ENCODE results near the gene MOB3B.

Gene MOB3B

DNA sequence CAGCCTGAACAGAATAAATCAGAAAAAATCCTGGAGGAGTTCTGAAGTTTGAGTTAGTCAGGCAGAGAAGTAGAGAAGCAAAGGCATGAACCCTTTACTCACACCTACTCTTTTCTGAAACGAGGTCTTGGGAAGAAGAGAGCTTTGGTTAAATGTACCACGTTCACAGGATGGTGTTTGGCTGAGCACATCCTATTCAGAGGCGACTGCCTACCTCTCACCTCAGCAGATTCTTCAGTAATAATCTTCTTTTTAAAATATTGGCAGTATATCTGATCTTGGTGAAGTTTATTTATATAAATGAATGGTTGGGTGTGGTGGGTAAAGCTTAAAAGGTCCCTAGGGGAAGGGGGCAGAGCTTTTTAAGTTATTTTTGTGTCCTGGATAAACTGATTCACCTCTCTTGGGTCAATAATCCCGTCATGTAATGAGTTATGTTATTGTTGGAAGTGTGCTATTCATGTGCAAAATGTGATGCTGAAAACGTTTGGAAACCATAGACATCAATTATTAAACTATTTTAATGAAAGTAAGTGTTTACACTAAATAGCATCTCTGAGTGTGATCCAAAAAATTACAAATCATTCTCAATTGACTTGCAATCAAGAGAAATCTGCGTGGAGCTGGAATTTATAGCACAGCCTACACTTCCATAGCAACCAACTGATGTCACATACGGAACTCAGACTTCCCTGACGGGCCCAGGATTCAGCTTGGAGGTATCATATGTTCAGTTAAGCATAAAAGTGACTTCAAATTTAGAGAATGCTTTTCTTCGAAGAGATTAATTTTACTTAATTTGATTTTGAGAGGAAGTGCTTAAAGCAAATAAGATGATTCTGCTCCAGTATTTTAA, 138.3 kb downstream of the MOB3B start:
- TF ChIP-seq POLR2A (IDR thresholded peaks at IDR 0.05; ENCODE audit: low read depth, low read length), result no peak
- DNase-seq (ENCODE audit: insufficient read length, low spot score) (no peak), FAIRE-seq (no peak)

DNA sequence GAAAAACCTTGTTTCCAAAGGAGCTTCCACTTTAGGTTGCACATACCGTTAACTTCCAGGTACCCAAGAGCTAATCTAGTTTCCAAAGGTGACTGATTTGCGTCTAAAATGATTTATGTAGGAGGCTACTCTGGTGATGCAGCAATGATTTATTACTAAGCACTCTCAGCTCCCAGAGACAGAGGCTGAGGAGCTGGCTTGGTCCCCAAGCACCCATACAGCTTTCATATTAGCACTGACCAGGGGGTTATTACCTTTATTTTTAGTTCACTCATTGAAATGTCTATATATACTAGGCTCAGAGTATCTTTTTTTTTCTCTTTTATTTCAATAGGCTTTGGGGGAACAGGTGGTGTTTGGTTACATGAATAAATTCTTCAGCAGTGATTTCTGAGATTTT, 141.5 kb downstream of the MOB3B start:
- no peak for DNase-seq (ENCODE audit: insufficient read length, low spot score)
- no peak for TF ChIP-seq POLR2A (IDR thresholded peaks at IDR 0.05; ENCODE audit: low read depth, low read length)
- FAIRE-seq, result no peak

DNA sequence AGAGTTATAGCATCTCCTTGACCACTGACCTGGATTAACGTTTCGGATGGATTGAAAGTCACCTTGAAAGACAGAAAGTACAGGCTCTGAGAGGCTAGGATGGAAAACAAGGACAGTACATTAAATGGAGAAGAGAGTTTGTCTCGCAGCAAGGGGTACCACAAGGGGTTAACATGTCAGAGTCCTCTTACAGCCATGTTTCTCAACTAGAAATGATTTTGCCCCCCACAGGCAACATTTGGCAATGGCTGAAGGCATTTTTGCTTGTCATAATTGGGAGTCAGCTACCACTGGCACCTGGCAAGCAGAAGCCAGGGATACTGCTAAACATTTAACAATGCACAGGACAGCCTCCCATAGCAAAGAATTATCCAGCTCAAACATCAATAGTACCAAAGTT, 141.9 kb downstream of the MOB3B start:
- TF ChIP-seq POLR2A (IDR thresholded peaks at IDR 0.05; ENCODE audit: low read depth, low read length), result no peak
- FAIRE-seq (no peak), DNase-seq (ENCODE audit: insufficient read length, low spot score) (no peak)

DNA sequence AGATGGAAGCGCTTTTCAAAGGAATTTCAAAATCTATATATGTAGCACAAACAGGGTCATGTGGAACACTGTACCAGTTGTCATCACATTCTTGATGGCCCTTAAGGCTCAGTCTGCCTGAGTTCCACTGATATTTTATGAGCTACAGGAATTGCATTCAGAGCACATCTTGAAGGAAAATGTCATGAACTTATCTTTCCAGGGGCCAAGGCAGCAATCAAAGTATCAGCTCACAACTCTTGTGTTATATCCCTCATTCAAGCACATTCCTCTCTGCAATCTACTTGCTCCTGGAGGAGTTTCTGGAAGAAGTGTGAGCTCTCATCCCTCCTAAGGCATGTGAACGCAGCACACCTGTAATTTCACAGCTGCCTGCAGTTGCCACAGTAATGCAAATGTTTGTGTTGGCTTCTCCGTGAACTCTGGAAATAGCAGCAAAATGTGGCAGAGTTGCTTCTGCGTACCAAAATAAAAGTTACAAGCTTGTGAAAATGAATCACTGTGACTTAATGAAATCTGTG, 143.0 kb downstream of the MOB3B start:
- no peak for TF ChIP-seq POLR2A (IDR thresholded peaks at IDR 0.05; ENCODE audit: low read depth, low read length)
- DNase-seq (ENCODE audit: insufficient read length, low spot score) (no peak), FAIRE-seq (no peak)

DNA sequence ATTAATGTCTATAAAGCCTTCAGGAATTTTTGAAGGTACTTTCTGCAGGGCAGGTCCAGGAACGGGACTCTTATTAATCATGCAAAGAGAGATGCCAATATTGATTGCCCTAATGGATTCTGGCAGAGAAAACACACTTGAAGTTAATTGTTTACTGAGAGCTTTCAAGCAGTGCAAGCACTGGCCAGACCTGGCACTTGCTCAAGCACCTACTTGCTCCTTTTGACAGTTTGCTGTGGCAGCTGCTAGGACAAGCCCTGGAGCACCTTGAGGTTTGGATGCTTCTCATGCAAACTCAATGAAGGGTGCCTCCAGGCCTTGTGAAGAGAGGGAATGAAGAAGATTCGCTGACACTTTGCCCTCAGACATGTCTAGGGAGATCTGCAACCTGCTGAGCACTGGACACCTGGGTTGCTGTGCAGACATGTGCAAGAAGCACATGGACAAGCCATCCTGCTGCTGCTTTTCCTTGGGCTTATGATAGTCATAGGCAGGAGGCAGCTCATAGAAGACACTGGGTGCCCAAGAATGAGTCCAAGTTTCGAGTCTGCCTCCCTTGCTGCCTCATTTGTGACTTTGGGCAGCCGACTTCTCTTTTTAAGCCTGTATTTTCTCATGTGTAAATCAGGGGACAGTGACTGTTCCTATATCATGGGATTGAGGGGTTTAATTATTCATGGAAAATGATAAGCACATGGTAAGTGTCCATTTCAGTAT, 143.8 kb downstream of the MOB3B start:
- FAIRE-seq, result no peak
- no peak for DNase-seq (ENCODE audit: insufficient read length, low spot score)
- TF ChIP-seq POLR2A (IDR thresholded peaks at IDR 0.05; ENCODE audit: low read depth, low read length), result no peak

DNA sequence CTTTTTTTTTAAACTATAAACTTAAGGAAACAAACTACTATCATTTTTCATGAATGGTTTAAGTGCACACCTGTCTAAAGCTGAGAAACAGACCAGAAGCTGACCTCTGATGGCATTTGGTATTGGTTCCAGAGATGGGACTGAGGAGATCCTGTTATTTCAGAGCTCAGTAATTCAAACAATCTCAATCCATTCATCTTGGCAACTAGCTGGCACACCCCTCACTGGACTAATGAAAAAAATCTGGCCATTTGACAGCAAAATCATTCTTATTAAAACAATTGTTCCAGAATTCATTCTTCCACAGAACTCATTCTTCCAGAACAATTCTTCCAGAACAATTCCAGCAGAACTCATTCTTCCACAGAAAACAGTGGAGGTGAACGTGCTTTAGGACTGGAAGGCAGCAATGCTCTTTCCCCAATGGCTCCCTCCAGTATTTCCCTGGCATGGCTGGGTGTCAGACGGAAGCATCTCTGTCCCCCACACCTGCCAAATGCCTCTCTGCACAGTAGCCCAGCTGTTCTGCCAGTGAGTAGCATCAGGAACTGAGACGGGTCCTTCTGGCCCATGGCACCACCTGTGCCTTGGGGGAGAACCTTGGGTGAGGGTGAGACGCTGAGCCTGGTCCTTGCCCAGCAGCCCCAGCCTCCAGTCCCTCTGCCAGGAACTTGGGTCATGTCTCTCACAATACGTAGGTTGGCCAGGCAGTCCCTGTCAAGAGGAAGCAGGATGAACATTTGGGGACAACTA, 145.2 kb downstream of the MOB3B start:
- TF ChIP-seq POLR2A (IDR thresholded peaks at IDR 0.05; ENCODE audit: low read depth, low read length), result no peak
- DNase-seq (ENCODE audit: insufficient read length, low spot score) (no peak), FAIRE-seq (no peak)

DNA sequence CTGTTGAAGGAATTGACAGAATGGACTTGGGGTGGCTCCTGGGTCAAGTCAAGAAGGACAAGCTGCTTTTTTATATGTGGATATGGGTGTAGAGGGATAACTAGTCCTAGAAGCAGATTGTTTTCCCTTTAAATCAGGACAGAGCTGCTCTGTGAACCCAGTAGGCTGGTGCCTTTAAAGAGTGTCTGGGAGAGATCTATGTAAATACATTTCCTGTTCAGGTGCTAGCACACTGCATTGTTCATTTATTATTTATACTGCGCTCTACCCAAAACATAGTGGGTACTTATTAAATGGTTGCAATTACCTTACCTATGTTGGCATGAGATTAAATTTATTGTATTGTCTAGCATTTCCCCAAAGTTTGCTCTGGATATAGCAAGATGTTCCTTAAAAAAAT, 146.1 kb downstream of the MOB3B start:
- DNase-seq (ENCODE audit: insufficient read length, low spot score) (no peak), FAIRE-seq (no peak)
- no peak for TF ChIP-seq POLR2A (IDR thresholded peaks at IDR 0.05; ENCODE audit: low read depth, low read length)

DNA sequence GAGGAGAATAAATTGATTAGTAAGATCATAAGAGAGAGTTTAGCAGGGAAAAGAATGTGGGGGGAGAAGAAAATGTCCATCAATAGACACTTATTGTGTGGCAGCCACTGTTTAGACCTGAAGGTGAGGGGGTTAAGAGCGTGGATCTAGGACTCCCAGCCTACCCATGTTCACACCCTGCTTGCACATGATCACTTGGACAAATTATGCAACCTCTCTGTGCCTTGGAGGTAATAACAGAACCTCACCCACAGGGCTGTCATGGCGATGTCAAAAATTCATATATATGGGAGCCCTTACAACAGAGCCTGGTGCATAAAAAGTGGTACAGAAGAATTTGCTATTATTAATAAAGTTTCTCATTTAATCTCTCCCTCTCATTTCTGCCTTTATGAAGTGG, 146.6 kb downstream of the MOB3B start:
- FAIRE-seq, result no peak

DNA sequence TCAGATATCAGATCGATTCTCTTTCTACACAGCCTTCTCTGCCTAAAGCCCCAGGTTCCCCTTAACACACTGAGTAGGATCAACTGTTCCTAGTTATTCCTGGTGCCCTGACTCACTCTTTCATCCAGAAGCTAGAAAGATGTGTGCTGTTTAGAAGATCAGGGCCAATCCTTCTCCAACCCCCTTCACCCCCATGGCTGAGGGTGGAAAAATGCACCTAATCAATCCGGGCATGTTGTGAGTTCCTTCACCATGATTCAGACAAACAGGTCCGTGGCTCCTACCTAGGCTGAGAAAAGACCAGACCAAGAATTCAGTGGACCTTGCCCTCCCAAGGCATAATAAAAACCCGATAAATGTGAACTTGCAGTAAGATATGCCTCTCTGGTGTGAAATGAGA, 147.3 kb downstream of the MOB3B start:
- no peak for TF ChIP-seq POLR2A (IDR thresholded peaks at IDR 0.05; ENCODE audit: low read depth, low read length)
- FAIRE-seq, result no peak
- no peak for DNase-seq (ENCODE audit: insufficient read length, low spot score)

More for the DNA sequence above, 146.6 kb downstream of the MOB3B start:
- TF ChIP-seq POLR2A (IDR thresholded peaks at IDR 0.05; ENCODE audit: low read depth, low read length), result no peak
- no peak for DNase-seq (ENCODE audit: insufficient read length, low spot score)

DNA sequence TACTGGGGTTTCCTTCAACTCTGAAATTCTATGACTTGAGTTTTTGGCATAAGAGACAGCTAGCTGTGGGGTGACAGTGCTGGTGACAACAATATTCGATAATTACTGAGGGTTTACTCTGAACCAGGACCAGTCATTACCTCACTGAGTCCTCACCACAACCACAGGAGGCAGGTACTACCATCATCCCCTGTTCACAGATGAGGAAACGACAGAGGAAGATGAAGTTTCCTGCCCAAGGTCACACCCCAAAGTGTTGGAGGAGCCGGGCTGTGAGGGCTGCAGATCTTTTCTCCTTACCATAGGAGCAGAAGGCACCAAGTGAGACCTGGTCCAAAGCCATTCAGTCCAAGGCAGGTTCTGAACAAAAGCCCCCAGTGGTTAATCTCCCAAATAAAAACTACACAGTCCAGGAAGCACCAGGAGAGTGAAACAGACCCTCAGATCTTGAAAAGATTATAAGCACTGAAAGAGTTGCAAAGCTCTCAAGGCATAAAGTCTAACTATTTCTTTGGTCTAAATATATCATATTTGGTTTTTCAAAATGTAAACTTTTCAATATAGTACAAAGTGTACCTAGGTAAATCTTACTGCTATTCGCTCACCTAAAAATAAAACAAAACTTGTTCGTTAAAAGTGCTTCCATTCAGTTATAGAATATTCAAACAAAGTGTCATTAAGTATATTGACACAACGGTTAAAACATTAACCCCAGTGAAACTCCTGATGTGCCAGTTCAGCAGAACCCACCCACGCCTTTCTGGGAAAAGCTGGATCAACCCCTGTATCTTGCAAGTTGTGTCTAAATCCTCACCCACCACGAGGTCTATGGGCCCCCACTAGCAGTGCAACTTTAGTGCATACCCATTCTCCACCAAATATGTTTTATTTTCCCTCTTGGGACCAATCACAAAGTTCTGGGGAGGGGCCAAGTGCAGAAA, 150.0 kb downstream of the MOB3B start:
- TF ChIP-seq POLR2A (IDR thresholded peaks at IDR 0.05; ENCODE audit: low read depth, low read length), result no peak
- FAIRE-seq, result no peak
- DNase-seq (ENCODE audit: insufficient read length, low spot score), result no peak

DNA sequence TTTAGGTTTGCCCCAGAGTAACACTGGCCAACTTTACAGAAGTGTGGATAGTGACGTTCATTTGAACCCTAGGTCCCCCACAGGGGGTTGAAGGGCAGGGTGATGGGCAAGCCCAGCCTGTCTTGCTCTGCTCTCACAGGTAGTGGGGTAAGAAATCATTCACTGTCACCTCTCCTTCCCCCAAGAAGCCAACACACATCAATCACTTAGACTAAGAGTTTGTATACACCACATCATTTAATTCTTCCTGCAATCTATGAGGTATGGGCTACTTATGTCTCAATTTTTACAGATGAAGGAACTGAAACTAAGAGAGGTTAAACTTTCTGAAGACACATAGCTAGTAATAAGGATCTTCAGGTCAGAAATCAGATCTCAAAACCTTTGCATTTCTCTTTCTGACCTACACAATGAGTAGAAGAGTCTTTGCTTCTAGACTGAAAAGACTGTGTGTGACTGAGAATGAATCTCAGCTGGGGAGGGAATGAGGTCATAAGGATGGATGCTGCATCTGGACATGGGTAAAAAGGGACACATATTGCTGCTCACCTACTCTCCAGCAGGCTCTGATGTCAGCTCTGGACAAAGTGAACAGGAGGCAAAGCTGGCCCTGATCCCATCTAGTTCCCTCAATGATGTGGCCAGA, 151.7 kb downstream of the MOB3B start:
- FAIRE-seq (no peak), DNase-seq (ENCODE audit: insufficient read length, low spot score) (no peak)
- TF ChIP-seq POLR2A (IDR thresholded peaks at IDR 0.05; ENCODE audit: low read depth, low read length), result no peak

DNA sequence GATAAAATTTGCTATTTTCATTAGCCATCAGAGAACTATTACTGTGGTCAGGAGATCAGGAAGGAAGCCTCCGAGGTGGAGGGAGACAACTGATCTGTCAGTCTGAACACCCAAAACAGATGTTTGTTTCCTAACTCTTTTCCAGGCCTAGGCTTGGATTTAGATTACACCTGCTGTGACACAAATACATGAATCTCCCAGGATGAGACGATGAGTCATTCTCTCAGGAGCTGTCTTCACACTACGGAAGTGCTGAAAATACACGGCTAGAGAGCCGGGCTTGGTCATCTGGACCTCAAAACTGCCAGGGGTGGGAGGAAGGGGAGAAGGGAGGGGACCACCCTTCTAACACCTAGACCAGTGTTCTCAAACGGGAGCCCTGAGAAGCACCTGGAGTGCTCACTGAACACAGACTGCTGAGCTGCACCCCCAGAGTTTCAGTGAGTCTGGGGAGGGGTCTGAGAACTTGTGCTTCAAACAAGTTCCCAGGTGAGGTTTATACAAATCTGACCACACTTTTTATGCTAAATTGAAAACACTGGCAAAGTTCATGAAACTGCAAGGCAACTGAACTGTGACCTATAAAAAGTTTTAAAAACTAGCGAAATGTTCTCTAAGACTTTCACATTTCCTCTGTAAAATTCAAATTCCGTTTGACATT, 152.3 kb downstream of the MOB3B start:
- DNase-seq (ENCODE audit: insufficient read length, low spot score) (no peak), FAIRE-seq (peak; percentile 23)
- TF ChIP-seq POLR2A (IDR thresholded peaks at IDR 0.05; ENCODE audit: low read depth, low read length), result no peak
